Glutamatergic neuron (in vitro differentiated cells): ENCODE measurements around the gene MPHOSPH8. TPM values are rescaled to one million over a fixed set of nuclear protein-coding genes. Genes with fewer than 3 reads are reported as not detected.
"Not testable (repeated sequence)": the region's sequence is repeated elsewhere in the genome, so short reads cannot be mapped to it uniquely, and the experiment has no call there.

Source experiments
- DNase-seq: peaks from one replicate; pipeline ENCODE4 v3.0.0; 2022
- H3K27ac Mint-ChIP-seq: one replicate; pipeline ENCODE4 v1.8.0; 2020; ENCODE audit warnings: mild to moderate bottlenecking, mixed read lengths, inconsistent platforms; ENCODE audit not compliant: unreplicated experiment
- H3K27me3 Mint-ChIP-seq: one replicate; pipeline ENCODE4 v1.8.0; 2020; ENCODE audit warnings: mild to moderate bottlenecking, moderate library complexity, mixed read lengths, inconsistent platforms; ENCODE audit not compliant: unreplicated experiment
- H3K36me3 Mint-ChIP-seq: one replicate; pipeline ENCODE4 v1.8.0; 2020; ENCODE audit warnings: mild to moderate bottlenecking, mixed read lengths, inconsistent platforms; ENCODE audit not compliant: unreplicated experiment
- H3K4me1 Mint-ChIP-seq: one replicate; pipeline ENCODE4 v1.8.0; 2020; ENCODE audit warnings: mild to moderate bottlenecking, low read depth, mixed read lengths, inconsistent platforms; ENCODE audit not compliant: unreplicated experiment
- H3K4me3 Mint-ChIP-seq: one replicate; pipeline ENCODE4 v1.8.0; 2020; ENCODE audit warnings: mild to moderate bottlenecking, mixed read lengths, inconsistent platforms; ENCODE audit not compliant: unreplicated experiment
- H3K9me3 Mint-ChIP-seq: one replicate; pipeline ENCODE4 v1.8.0; 2020; ENCODE audit warnings: mild to moderate bottlenecking, moderate library complexity, mixed read lengths, inconsistent platforms; ENCODE audit not compliant: unreplicated experiment
- CTCF ChIP-seq: fragments of 200-600 bp; sonication (generic); IDR thresholded peaks from one replicate; pipeline ENCODE4 v1.5.0; 2021; ENCODE audit not compliant: partially characterized antibody, unreplicated experiment
- total RNA-seq: library from RNA; stranded (reverse); fragmentation: NEBNext Ultra II Directional; extraction: Animal tissue kit (Norgen Biotek cat#: 25700); gene quantifications from one replicate; pipeline ENCODE4 v1.2.1, GENCODE V29; 2021; ENCODE audit not compliant: unreplicated experiment

Gene MPHOSPH8
- total RNA-seq, 1 donor from 2014 or later, result 31.8 TPM

GRCh38 chr13:19695428-19695827 is 62.0 kb downstream of the MPHOSPH8 start:
- peaks cover 9% of the 10 kb centered on the region for H3K4me1 Mint-ChIP-seq
- DNase-seq, result no peak
- TF ChIP-seq CTCF, result no peak

GRCh38 chr13:19695829-19696228 is 62.4 kb downstream of the MPHOSPH8 start:
- no peak for TF ChIP-seq CTCF
- H3K9me3 Mint-ChIP-seq, result peaks cover 3% of the 10 kb centered on the region
- peaks cover 4% of the 10 kb centered on the region for H3K27me3 Mint-ChIP-seq
- no peaks in the 10 kb centered on the region for H3K36me3 Mint-ChIP-seq
- no peak overlapping the region for H3K27ac Mint-ChIP-seq
- peaks cover 9% of the 10 kb centered on the region for H3K4me1 Mint-ChIP-seq
- H3K4me3 Mint-ChIP-seq, result no peak overlapping the region
- no peak for DNase-seq

More at GRCh38 chr13:19695428-19695827, 62.0 kb downstream of the MPHOSPH8 start:
- Mint-ChIP-seq H3K9me3 (peaks cover 3% of the 10 kb centered on the region), H3K4me3 (no peak overlapping the region), H3K36me3 (no peaks in the 10 kb centered on the region), H3K27ac (no peak overlapping the region), H3K27me3 (peaks cover 4% of the 10 kb centered on the region)

- not testable (repeated sequence) for H3K4me3 Mint-ChIP-seq, H3K36me3 Mint-ChIP-seq, H3K27me3 Mint-ChIP-seq, H3K4me1 Mint-ChIP-seq, H3K9me3 Mint-ChIP-seq, H3K27ac Mint-ChIP-seq, DNase-seq
Measured at GRCh38 chr13:19700963-19701362, 67.5 kb downstream of the MPHOSPH8 start.

- not testable (repeated sequence) for DNase-seq, H3K4me3 Mint-ChIP-seq, H3K36me3 Mint-ChIP-seq, H3K27me3 Mint-ChIP-seq, H3K4me1 Mint-ChIP-seq, H3K9me3 Mint-ChIP-seq, H3K27ac Mint-ChIP-seq
Measured at GRCh38 chr13:19701619-19702018, 68.2 kb downstream of the MPHOSPH8 start.

GRCh38 chr13:19704256-19704655 is 70.8 kb downstream of the MPHOSPH8 start:
- not testable (repeated sequence) for H3K36me3 Mint-ChIP-seq, H3K4me3 Mint-ChIP-seq, H3K9me3 Mint-ChIP-seq, H3K27me3 Mint-ChIP-seq, DNase-seq, H3K27ac Mint-ChIP-seq, H3K4me1 Mint-ChIP-seq

- not testable (repeated sequence) for H3K27ac Mint-ChIP-seq, H3K36me3 Mint-ChIP-seq, H3K4me1 Mint-ChIP-seq, H3K9me3 Mint-ChIP-seq, DNase-seq, H3K4me3 Mint-ChIP-seq, H3K27me3 Mint-ChIP-seq
Measured at GRCh38 chr13:19709039-19709438, 75.6 kb downstream of the MPHOSPH8 start.

GRCh38 chr13:19709782-19710181 is 76.3 kb downstream of the MPHOSPH8 start:
- not testable (repeated sequence) for H3K36me3 Mint-ChIP-seq, H3K27me3 Mint-ChIP-seq, DNase-seq, H3K4me1 Mint-ChIP-seq, H3K4me3 Mint-ChIP-seq, H3K9me3 Mint-ChIP-seq, H3K27ac Mint-ChIP-seq
